Cardiac septum (tissue), 1 donor: ENCODE results near the gene FBXL13. TPM values are rescaled to one million over a fixed set of nuclear protein-coding genes. Genes with fewer than 3 reads are reported as not detected.

Source experiments
- DNase-seq: peaks from one replicate; pipeline ENCODE4 v3.0.0-alpha.2; 2020; ENCODE audit warnings: low spot score
- intact Hi-C: fragments of 100-400 bp; cut with DNase I; formaldehyde crosslinking; loops from one replicate; pipeline ENCODE4 v1.14.0; 2022
- total RNA-seq: library from RNA; stranded (reverse); fragmentation: NEBNext Ultra II Directional; extraction: Animal tissue kit (Norgen Biotek cat#: 25700); gene quantifications from one replicate; pipeline ENCODE4 v1.2.1, GENCODE V29; 2021
- donor health status: DM: no; HTN: no; CAD: no.

FBXL13 gene
- total RNA-seq, 1 donor from 2014 or later, result 0.32 TPM

GRCh38 chr7:102890292-102890970, 184.2 kb downstream of the FBXL13 start:
- no peak for DNase-seq
- intact Hi-C loops, result loop anchor here (5.0 to 10.0 kb wide), 2 partner anchors 102 to 174 kb away; no protein-coding TSS in a partner anchor

- intact Hi-C loops, result loop anchor here (5.0 to 10.0 kb wide), 2 partner anchors 102 to 175 kb away; no protein-coding TSS in a partner anchor
- DNase-seq, result no peak
Measured at GRCh38 chr7:102889851-102890250, 184.7 kb downstream of the FBXL13 start.

- DNase-seq, result no peak
- intact Hi-C loops, result no loop called here
Measured at GRCh38 chr7:102888561-102889233, 185.9 kb downstream of the FBXL13 start.

DNA sequence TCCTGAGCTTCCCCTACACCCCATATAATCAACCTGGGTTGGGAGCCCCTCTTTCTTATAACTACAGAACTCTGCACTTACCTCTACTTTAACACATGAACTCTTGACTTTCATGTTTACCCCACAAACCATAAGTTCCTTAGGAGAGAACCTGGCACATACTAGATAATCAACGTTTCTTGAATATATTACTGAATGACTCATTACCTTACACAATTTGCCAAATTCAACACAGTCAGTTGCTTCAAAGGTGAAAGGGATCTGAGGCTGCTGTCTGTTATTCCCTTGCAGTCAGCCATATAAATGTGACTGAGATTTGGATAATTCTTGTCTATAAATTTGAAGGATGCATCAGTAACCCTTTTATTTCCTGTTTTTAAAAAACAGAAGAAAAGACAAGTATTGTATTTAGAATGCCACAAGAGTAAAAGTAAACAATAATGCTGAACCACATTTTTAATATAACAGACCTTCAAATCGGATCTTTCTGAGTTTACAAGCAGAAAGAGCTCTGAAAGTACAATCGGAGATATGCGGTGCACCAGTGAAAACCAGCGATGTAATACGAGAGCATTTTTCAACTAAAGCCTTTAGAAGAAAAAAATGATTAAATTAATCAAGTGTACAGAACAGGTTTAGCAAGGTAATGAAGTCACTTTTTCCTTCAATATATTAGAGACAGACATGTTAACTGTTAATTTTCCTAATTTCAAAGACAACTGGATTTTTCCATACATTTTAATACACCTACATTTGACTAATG, 191.3 kb downstream of the FBXL13 start:
- no peak for DNase-seq

GRCh38 chr7:102875700-102876295, 198.8 kb downstream of the FBXL13 start:
- no peak for DNase-seq
- intact Hi-C loops, result no loop called here

More for the DNA sequence above, 191.3 kb downstream of the FBXL13 start:
- intact Hi-C loops, result no loop called here

GRCh38 chr7:102874966-102875365, 199.6 kb downstream of the FBXL13 start:
- intact Hi-C loops, result no loop called here
- no peak for DNase-seq

GRCh38 chr7:102874166-102874829, 200.3 kb downstream of the FBXL13 start:
- intact Hi-C loops, result no loop called here
- DNase-seq, result no peak

DNA sequence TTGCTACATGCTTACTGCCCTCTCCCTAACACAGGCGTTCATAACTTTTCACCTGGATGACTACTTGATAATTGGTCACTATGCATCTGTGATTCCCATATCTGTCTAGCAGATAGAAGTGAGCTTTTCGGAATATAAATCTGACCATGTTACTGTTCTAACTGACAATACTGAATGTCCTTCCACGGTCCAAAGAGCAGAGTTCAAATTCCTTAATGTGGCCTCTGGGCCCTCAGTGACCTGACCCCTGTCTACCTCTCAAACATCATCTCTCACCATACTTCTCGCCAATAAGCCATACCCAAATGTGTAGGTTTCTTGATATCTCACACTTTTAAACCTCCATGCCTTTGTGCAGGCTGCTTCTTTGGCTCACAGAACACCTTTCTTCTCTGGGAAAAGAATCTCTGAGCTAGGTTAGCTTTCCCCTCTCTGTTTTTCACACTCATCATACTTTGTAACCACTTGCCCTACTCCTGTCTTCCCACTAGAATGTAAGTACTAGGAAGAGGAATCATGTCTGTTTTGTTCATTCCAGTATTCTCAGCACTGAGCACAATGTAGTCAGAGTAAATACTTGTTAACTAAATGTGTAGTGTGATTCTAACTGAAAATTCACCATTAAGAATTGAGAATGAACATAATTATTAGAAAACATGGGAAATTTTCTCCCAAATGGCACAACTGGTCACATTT, 201.0 kb downstream of the FBXL13 start:
- intact Hi-C loops, result no loop called here

DNA sequence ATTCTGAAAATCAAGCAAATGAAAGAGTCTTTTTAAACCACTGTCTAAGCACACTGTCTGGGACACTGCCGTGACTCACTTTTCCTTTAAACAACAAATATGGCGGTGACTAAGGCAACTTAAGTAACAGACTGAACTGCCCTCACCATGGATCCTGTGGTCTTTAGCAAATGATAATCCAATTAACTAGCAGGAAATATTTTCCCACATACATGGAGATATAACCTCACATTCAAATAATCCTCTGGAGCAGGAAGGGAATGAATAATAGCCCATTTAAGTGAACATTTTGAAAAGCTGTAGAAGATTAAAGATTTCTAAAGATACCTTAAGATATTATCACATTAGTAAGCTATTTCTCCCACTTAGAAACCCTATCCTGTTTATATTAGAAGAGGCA, 202.1 kb downstream of the FBXL13 start:
- DNase-seq, result no peak
- intact Hi-C loops, result no loop called here

More for the DNA sequence above, 201.0 kb downstream of the FBXL13 start:
- no peak for DNase-seq

- DNase-seq, result no peak
- intact Hi-C loops, result no loop called here
Measured at GRCh38 chr7:102869195-102869594, 205.4 kb downstream of the FBXL13 start.

- intact Hi-C loops, result no loop called here
- DNase-seq, result no peak
Measured at GRCh38 chr7:102866535-102867215, 207.9 kb downstream of the FBXL13 start.

DNA sequence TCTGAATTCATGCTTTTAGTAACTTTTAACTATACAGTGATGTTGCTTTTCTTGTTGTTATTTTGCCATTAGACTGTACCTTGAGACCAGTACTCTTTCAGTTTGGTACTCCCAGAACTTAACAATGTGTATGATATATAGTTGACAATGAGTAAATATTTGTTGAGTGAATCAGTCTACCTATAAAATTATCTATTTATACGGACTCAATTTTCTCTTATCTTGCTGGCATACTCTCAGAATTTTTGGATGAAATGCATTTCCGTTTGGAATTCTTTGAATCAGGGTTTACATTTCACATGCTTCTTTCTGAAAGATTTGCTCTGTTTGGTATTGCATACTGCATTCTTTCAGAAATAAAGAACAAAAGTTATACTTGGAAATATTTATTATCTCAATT, 209.6 kb downstream of the FBXL13 start:
- intact Hi-C loops, result no loop called here
- DNase-seq, result no peak

DNA sequence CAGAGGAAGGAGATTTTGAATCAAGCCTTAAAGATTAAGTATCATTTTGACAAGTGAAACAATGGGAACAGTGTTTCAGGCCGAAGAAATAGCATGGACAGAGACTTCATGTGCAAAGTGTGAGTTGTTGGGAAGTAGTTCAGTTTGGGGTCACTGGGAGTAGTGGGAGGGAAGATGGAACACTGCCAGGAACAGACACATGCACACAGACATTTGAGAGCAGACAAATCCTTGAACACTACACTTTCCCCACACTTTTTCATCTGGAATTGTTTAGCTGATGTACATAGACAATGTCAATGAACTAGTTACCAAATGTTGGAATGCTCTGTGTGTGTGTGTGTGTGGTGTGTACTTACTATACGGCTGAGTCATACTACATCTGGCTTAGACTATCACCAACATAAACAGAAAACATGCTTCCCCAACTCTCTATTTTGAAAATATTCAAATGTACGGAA, 214.2 kb downstream of the FBXL13 start:
- no peak for DNase-seq
- intact Hi-C loops, result no loop called here

- no peak for DNase-seq
- intact Hi-C loops, result no loop called here
Measured at GRCh38 chr7:102859799-102860125, 214.8 kb downstream of the FBXL13 start.

- no peak for DNase-seq
- intact Hi-C loops, result no loop called here
Measured at GRCh38 chr7:102859084-102859798, 215.4 kb downstream of the FBXL13 start.

GRCh38 chr7:102856036-102856435, 218.6 kb downstream of the FBXL13 start:
- DNase-seq, result no peak
- intact Hi-C loops, result no loop called here

GRCh38 chr7:102849538-102849937, 225.1 kb downstream of the FBXL13 start:
- intact Hi-C loops, result no loop called here

GRCh38 chr7:102849079-102849478, 225.5 kb downstream of the FBXL13 start:
- intact Hi-C loops, result no loop called here
- no peak for DNase-seq

More at GRCh38 chr7:102849538-102849937, 225.1 kb downstream of the FBXL13 start:
- no peak for DNase-seq
